Gastrocnemius medialis (tissue), 4 donors: ENCODE data around the gene ZNF277. TPM values are rescaled to one million over a fixed set of nuclear protein-coding genes. Genes with fewer than 3 reads are reported as not detected.

Experiments used
- ATAC-seq, 2 donors: fragments of 150-250 bp; one replicate each; pipeline ENCODE4 v1.9.1; 2016
- DNase-seq, 2 donors: peaks; one replicate each; pipeline ENCODE4 v3.0.0-alpha.2; 2019
- H3K27ac ChIP-seq, 4 donors: fragments of 200-600 bp; sonication (generic); 1 replicate in 1 of 4; 2 replicates in 3 of 4; pipeline ENCODE4 v1.5.1; 2016 to 2018; ENCODE audit warnings: mild to moderate bottlenecking in 2 of 4, moderate library complexity in 1 of 4
- H3K27me3 ChIP-seq, 3 donors: fragments of 200-600 bp; sonication (generic) in 2 of 3; 1 replicate in 1 of 3; 2 replicates in 2 of 3; pipeline versions ENCODE4 v1.5.1 to v1.6.0; 2016 to 2019; ENCODE audit warnings: mild to moderate bottlenecking in 1 of 3, moderate library complexity in 1 of 3
- H3K36me3 ChIP-seq, 2 donors: fragments of 200-600 bp; sonication (generic) in 1 of 2; one replicate each; pipeline ENCODE4 v1.5.1; 2017 to 2018
- H3K4me1 ChIP-seq, 2 donors: fragments of 200-600 bp; sonication (generic) in 1 of 2; one replicate each; pipeline ENCODE4 v1.5.1; 2016 to 2017; ENCODE audit warnings: mild to moderate bottlenecking in 2 of 2
- H3K4me3 ChIP-seq, 4 donors: fragments of 200-600 bp; sonication (generic) in 3 of 4; 1 replicate in 1 of 4; 2 replicates in 3 of 4; pipeline ENCODE4 v1.5.1; 2016 to 2019; ENCODE audit warnings: mild to moderate bottlenecking in 2 of 4
- H3K9me3 ChIP-seq, 3 donors: fragments of 200-600 bp; sonication (generic) in 2 of 3; 1 replicate in 1 of 3; 2 replicates in 2 of 3; pipeline ENCODE4 v1.5.1; 2016 to 2019
- CTCF ChIP-seq, 5 experiments: fragments of 450-650 bp in 3 of 5; fragments of 200-600 bp in 2 of 5; sonication (generic) in 2 of 5; IDR thresholded peaks in 4 of 5; conservative IDR thresholded peaks in 1 of 5; 1 replicate in 4 of 5; 2 replicates in 1 of 5; pipeline ENCODE4 v1.5.1; 2016 to 2019; ENCODE audit warnings: antibody characterized with exemption in 5 of 5, mild to moderate bottlenecking in 3 of 5, moderate library complexity in 3 of 5
- POLR2A ChIP-seq, 2 donors: fragments of 450-650 bp; IDR thresholded peaks; one replicate each; pipeline ENCODE4 v1.6.1; 2017; ENCODE audit warnings: antibody characterized with exemption in 2 of 2, mild to moderate bottlenecking in 2 of 2, moderate library complexity in 2 of 2
- in situ Hi-C, 4 donors: fragments of 200-750 bp; cut with MboI; loops; one replicate each; pipeline versions ENCODE4 v1.15.0 to v1.8.0; 2017; ENCODE audit warnings: low sequenced_read_pairs in 4 of 4
- intact Hi-C: fragments of 100-400 bp; cut with DNase I; formaldehyde crosslinking; loops from one replicate; pipeline ENCODE4 v1.15.1; 2023; ENCODE audit warnings: low total_unique reads
- total RNA-seq, 4 donors: library from RNA; depleted of rRNA; stranded (reverse); fragments of >200 nt; gene quantifications; one replicate each; pipeline versions ENCODE4 v1.1.0 to v1.2.3, GENCODE V29; 2016

ZNF277 gene
- total RNA-seq, 4 donors from 2014 or later: 12.2 to 16.5 (median 15.0) TPM

GRCh38 chr7:112226701-112227276 lies 20.3 kb downstream of the ZNF277 start:
- no peak overlapping the region for H3K27ac ChIP-seq
- DNase-seq (no peak), ATAC-seq (no peak)
- TF ChIP-seq CTCF (IDR thresholded peaks at IDR 0.05 in 4 of 5, conservative IDR thresholded peaks at IDR 0.05 in 1 of 5) (no peak), POLR2A (IDR thresholded peaks at IDR 0.05) (no peak)
- no peaks in the 10 kb centered on the region for H3K9me3 ChIP-seq
- H3K27me3 ChIP-seq: no peaks in the 10 kb centered on the region
- intact Hi-C loops: no loop called here
- H3K36me3 ChIP-seq: no peaks in the 10 kb centered on the region
- in situ Hi-C loops: no loop called here
- no peak overlapping the region for H3K4me3 ChIP-seq
- H3K4me1 ChIP-seq: peaks cover 0 to 8% of the 10 kb centered on the region in 2 donors

- in situ Hi-C loops: no loop called here
- TF ChIP-seq CTCF (IDR thresholded peaks at IDR 0.05 in 4 of 5, conservative IDR thresholded peaks at IDR 0.05 in 1 of 5) (no peak), POLR2A (IDR thresholded peaks at IDR 0.05) (no peak)
- intact Hi-C loops: no loop called here
- Histone ChIP-seq H3K4me1 (peaks cover 8% of the 10 kb centered on the region in 2 donors), H3K4me3 (no peak overlapping the region), H3K27ac (no peak overlapping the region), H3K36me3 (no peaks in the 10 kb centered on the region), H3K27me3 (no peaks in the 10 kb centered on the region), H3K9me3 (no peaks in the 10 kb centered on the region)
- no peak for ATAC-seq
- no peak for DNase-seq
These were observed 22.1 kb downstream of the ZNF277 start for GRCh38 chr7:112228632-112229031.

GRCh38 chr7:112232212-112232978 lies 25.9 kb downstream of the ZNF277 start:
- Histone ChIP-seq H3K27ac (no peak overlapping the region), H3K36me3 (no peaks in the 10 kb centered on the region), H3K27me3 (no peaks in the 10 kb centered on the region), H3K4me1 (peaks cover 8 to 10% of the 10 kb centered on the region in 2 donors), H3K9me3 (no peaks in the 10 kb centered on the region), H3K4me3 (no peak overlapping the region)
- intact Hi-C loops: no loop called here
- no peak for TF ChIP-seq POLR2A (IDR thresholded peaks at IDR 0.05)
- no peak for TF ChIP-seq CTCF (IDR thresholded peaks at IDR 0.05 in 4 of 5, conservative IDR thresholded peaks at IDR 0.05 in 1 of 5)
- in situ Hi-C loops: no loop called here
- DNase-seq: no peak
- ATAC-seq: no peak

GRCh38 chr7:112233048-112233697 lies 26.7 kb downstream of the ZNF277 start:
- no peak for TF ChIP-seq POLR2A (IDR thresholded peaks at IDR 0.05)
- TF ChIP-seq CTCF (IDR thresholded peaks at IDR 0.05 in 4 of 5, conservative IDR thresholded peaks at IDR 0.05 in 1 of 5): no peak
- ATAC-seq (peak in 1 of 2 donors; percentile 49), DNase-seq (no peak)
- no peaks in the 10 kb centered on the region for H3K36me3 ChIP-seq
- no peak overlapping the region for H3K4me3 ChIP-seq
- no peaks in the 10 kb centered on the region for H3K9me3 ChIP-seq
- no peak overlapping the region for H3K27ac ChIP-seq
- peaks cover 8 to 10% of the 10 kb centered on the region in 2 donors for H3K4me1 ChIP-seq
- intact Hi-C loops (no loop called here), in situ Hi-C loops (no loop called here)
- H3K27me3 ChIP-seq: no peaks in the 10 kb centered on the region
